ENCODE results near the gene SLC44A2. TPM values are rescaled to one million over a fixed set of nuclear protein-coding genes. Genes with fewer than 3 reads are reported as not detected.
A peak's percentile ranks its signal among the peaks of the same experiment; 100 is the strongest.

The SLC44A2 gene
- total and polyA plus RNA-seq, 2 of the 13 experiments (the other 11 are each of a cell fraction or from before 2014, with no cell fraction given), result 2.4 to 5.6 TPM

- TF ChIP-seq ZNF562 (CRISPR knock-in tag; IDR thresholded peaks at IDR 0.05; ENCODE audit: borderline replicate concordance), result no peak
- TF ChIP-seq SUZ12 (IDR thresholded peaks at IDR 0.05; ENCODE audit: low read depth, low read length), result no peak
- no peak for TF ChIP-seq GATA4 (IDR thresholded peaks at IDR 0.05; ENCODE audit: borderline replicate concordance, low read depth)
- no peak for TF ChIP-seq ZSCAN31 (CRISPR knock-in tag; IDR thresholded peaks at IDR 0.05; ENCODE audit: low read depth)
- no peak for TF ChIP-seq TBP (CRISPR knock-in tag; IDR thresholded peaks at IDR 0.05)
- TF ChIP-seq ZNF564 (CRISPR knock-in tag; IDR thresholded peaks at IDR 0.05), result no peak
- TF ChIP-seq AKAP8 (CRISPR knock-in tag; IDR thresholded peaks at IDR 0.05), result peak; percentile 55; the same call in 1 of the 2 replicates
- TF ChIP-seq ZNF430 (CRISPR knock-in tag; IDR thresholded peaks at IDR 0.05), result no peak
- no peak for TF ChIP-seq NR3C1 (CRISPR knock-in tag; IDR thresholded peaks at IDR 0.05)
- TF ChIP-seq, protein P1, sequence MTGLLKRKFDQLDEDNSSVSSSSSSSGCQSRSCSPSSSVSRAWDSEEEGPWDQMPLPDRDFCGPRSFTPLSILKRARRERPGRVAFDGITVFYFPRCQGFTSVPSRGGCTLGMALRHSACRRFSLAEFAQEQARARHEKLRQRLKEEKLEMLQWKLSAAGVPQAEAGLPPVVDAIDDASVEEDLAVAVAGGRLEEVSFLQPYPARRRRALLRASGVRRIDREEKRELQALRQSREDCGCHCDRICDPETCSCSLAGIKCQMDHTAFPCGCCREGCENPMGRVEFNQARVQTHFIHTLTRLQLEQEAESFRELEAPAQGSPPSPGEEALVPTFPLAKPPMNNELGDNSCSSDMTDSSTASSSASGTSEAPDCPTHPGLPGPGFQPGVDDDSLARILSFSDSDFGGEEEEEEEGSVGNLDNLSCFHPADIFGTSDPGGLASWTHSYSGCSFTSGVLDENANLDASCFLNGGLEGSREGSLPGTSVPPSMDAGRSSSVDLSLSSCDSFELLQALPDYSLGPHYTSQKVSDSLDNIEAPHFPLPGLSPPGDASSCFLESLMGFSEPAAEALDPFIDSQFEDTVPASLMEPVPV (CRISPR knock-in tag; IDR thresholded peaks at IDR 0.05), result no peak; the same call in 1 of the 2 replicates
- TF ChIP-seq, protein P2, sequence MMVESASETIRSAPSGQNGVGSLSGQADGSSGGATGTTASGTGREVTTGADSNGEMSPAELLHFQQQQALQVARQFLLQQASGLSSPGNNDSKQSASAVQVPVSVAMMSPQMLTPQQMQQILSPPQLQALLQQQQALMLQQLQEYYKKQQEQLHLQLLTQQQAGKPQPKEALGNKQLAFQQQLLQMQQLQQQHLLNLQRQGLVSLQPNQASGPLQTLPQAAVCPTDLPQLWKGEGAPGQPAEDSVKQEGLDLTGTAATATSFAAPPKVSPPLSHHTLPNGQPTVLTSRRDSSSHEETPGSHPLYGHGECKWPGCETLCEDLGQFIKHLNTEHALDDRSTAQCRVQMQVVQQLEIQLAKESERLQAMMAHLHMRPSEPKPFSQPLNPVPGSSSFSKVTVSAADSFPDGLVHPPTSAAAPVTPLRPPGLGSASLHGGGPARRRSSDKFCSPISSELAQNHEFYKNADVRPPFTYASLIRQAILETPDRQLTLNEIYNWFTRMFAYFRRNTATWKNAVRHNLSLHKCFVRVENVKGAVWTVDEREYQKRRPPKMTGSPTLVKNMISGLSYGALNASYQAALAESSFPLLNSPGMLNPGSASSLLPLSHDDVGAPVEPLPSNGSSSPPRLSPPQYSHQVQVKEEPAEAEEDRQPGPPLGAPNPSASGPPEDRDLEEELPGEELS (CRISPR knock-in tag; IDR thresholded peaks at IDR 0.05), result peak; percentile 72
- peak; percentile 48; the same call in 1 of the 2 replicates for TF ChIP-seq ZBTB7B (CRISPR knock-in tag; IDR thresholded peaks at IDR 0.05)
- TF ChIP-seq KAT8 (CRISPR knock-in tag; IDR thresholded peaks at IDR 0.05), result peak; percentile 98
- no peak for TF ChIP-seq ZNF549 (CRISPR knock-in tag; IDR thresholded peaks at IDR 0.05)
- TF ChIP-seq FUBP1 (CRISPR knock-in tag; IDR thresholded peaks at IDR 0.05; ENCODE audit: borderline replicate concordance), result no peak
- no peak for TF ChIP-seq SYNCRIP (IDR thresholded peaks at IDR 0.05; ENCODE audit: insufficient read depth, low read depth, low read length)
- peak; percentile 79 for TF ChIP-seq ZNF616 (CRISPR knock-in tag; IDR thresholded peaks at IDR 0.05; ENCODE audit: low read depth)
- no peak for TF ChIP-seq ZBTB42 (CRISPR knock-in tag; IDR thresholded peaks at IDR 0.05)
- TF ChIP-seq NCOA5 (CRISPR knock-in tag; IDR thresholded peaks at IDR 0.05), result no peak
- TF ChIP-seq, protein P3, sequence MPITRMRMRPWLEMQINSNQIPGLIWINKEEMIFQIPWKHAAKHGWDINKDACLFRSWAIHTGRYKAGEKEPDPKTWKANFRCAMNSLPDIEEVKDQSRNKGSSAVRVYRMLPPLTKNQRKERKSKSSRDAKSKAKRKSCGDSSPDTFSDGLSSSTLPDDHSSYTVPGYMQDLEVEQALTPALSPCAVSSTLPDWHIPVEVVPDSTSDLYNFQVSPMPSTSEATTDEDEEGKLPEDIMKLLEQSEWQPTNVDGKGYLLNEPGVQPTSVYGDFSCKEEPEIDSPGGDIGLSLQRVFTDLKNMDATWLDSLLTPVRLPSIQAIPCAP (CRISPR knock-in tag; IDR thresholded peaks at IDR 0.05; ENCODE audit: low read depth), result no peak
- TF ChIP-seq MED1 (CRISPR knock-in tag; IDR thresholded peaks at IDR 0.05), result peak; percentile 87
- peak; percentile 15; the same call in 1 of the 2 replicates for TF ChIP-seq ZNF550 (CRISPR knock-in tag; IDR thresholded peaks at IDR 0.05; ENCODE audit: borderline replicate concordance)
- TF ChIP-seq HES4 (CRISPR knock-in tag; IDR thresholded peaks at IDR 0.05; ENCODE audit: borderline replicate concordance), result peak; percentile 34; the same call in 1 of the 2 replicates
- peak; percentile 83 for TF ChIP-seq ISL2 (CRISPR knock-in tag; IDR thresholded peaks at IDR 0.05)
- TF ChIP-seq RBFOX2 (IDR thresholded peaks at IDR 0.05; ENCODE audit: low read depth, low read length), result peak; percentile 88
Measured at GRCh38 chr19:10653732-10654609, 28.6 kb downstream of the SLC44A2 start, which contains the start of gene ILF3 (continued).

All from HepG2 (cell line).